Measurements from ENCODE around the gene CD33.

- TF ChIP-seq CTCF (IDR thresholded peaks at IDR 0.05) (no peak), POLR2A (IDR thresholded peaks at IDR 0.05) (no peak)
These were observed 45.6 kb upstream of the CD33 start for GRCh38 chr19:51179256-51179655.

Measured in right lobe of liver (tissue), 4 donors.